GM12878 (cell line): Measurements from ENCODE around the gene YIPF6. TPM values are rescaled to one million over a fixed set of nuclear protein-coding genes. Genes with fewer than 3 reads are reported as not detected.

Experiments used
- CBX5 ChIP-seq: sonication (generic); IDR thresholded peaks from 2 replicates; pipeline ENCODE4 v1.6.1; 2016; ENCODE audit warnings: low read depth, moderate library complexity, mild to moderate bottlenecking, inconsistent platforms
- CHD4 ChIP-seq: fragments of 200-600 bp; sonication (generic); IDR thresholded peaks from 2 replicates; pipeline ENCODE4 v1.6.1; 2016; ENCODE audit warnings: mild to moderate bottlenecking
- HCFC1 ChIP-seq: fragments of 150-350 bp; IDR thresholded peaks from 2 replicates; pipeline ENCODE4 v1.6.1; 2014; ENCODE audit warnings: low read length
- IKZF1 ChIP-seq: fragments of 450-650 bp; conservative IDR thresholded peaks from 2 replicates; pipeline ENCODE4 v1.6.1; 2017; ENCODE audit warnings: antibody characterized with exemption, mild to moderate bottlenecking
- JUNB ChIP-seq: IDR thresholded peaks from 2 replicates; pipeline ENCODE4 v1.6.1; 2016; ENCODE audit warnings: antibody characterized with exemption, mild to moderate bottlenecking
- JUND ChIP-seq: IDR thresholded peaks from 2 replicates; pipeline ENCODE4 v1.6.1; 2012; ENCODE audit warnings: low read depth, mild to moderate bottlenecking, low read length, improper control_type of control experiment, moderate library complexity
- MTA2 ChIP-seq: fragments of 450-650 bp; IDR thresholded peaks from 2 replicates; pipeline ENCODE4 v1.6.1; 2016; ENCODE audit warnings: low read depth, mild to moderate bottlenecking, moderate library complexity
- MXI1 ChIP-seq: fragments of 150-350 bp; IDR thresholded peaks from 2 replicates; pipeline ENCODE4 v1.6.1; 2011; ENCODE audit warnings: low read depth, mild to moderate bottlenecking, inconsistent platforms, low read length, improper control_type of control experiment
- NR2F1 ChIP-seq: fragments of 450-650 bp; conservative IDR thresholded peaks from 2 replicates; pipeline ENCODE4 v1.6.1; 2017; ENCODE audit warnings: mild to moderate bottlenecking
- SIN3A ChIP-seq: IDR thresholded peaks from 2 replicates; pipeline ENCODE4 v1.6.1; 2012; ENCODE audit warnings: low read depth, low read length, improper control_type of control experiment
- SMAD1 ChIP-seq: fragments of 450-650 bp; IDR thresholded peaks from 2 replicates; pipeline ENCODE4 v1.6.1; 2018; ENCODE audit warnings: mild to moderate bottlenecking, low read depth; ENCODE audit not compliant: partially characterized antibody
- SP1 ChIP-seq: IDR thresholded peaks from one replicate; pipeline ENCODE4 v1.6.1; 2011; ENCODE audit warnings: low read depth, low read length
- WRNIP1 ChIP-seq: IDR thresholded peaks from 2 replicates; pipeline ENCODE4 v1.6.1; 2011; ENCODE audit warnings: low read depth, low read length, improper control_type of control experiment, borderline replicate concordance
- YY1 ChIP-seq: IDR thresholded peaks from 2 replicates; pipeline ENCODE4 v1.6.1; 2011; ENCODE audit warnings: low read depth, mild to moderate bottlenecking, low read length
- ZNF207 ChIP-seq: fragments of 450-650 bp; IDR thresholded peaks from 2 replicates; pipeline ENCODE4 v1.6.1; 2014; ENCODE audit warnings: antibody characterized with exemption, mild to moderate bottlenecking, borderline replicate concordance
- polyA plus RNA-seq, 11 experiments: library from polyadenylated mRNA; depleted of rRNA in 4 of 11; unstranded in 6 of 11; stranded (reverse) in 5 of 11; fragments of >200 nt; fragmentation: Nextera tagmentation in 4 of 11; fragmentation: Illumina TruSeq in 1 of 11; extraction: Ambion mirVana in 4 of 11; extraction: Trizol in 1 of 11; gene quantifications; 1 replicate in 1 of 11; 2 replicates in 10 of 11; pipeline versions ENCODE4 v1.2.1 to v1.2.3, GENCODE V29; 2011 to 2016; ENCODE audit warnings: inconsistent platforms in 2 of 11, missing spikeins in 2 of 11, low read depth in 1 of 11
- total RNA-seq, 4 experiments: library from RNA; depleted of rRNA in 3 of 4; stranded (reverse); fragments of >200 nt in 3 of 4; fragmentation: Illumina TruSeq in 1 of 4; extraction: Trizol in 1 of 4; gene quantifications; 2 replicates each; pipeline versions ENCODE4 v1.2.1 to v1.2.3, GENCODE V29; 2013 to 2021
- TF ChIP-seq, protein P1 (sequence below): fragments of 450-650 bp; IDR thresholded peaks from 2 replicates; pipeline ENCODE4 v1.6.1; 2017; ENCODE audit warnings: mild to moderate bottlenecking, low read depth, inconsistent platforms; ENCODE audit not compliant: poor library complexity, severe bottlenecking
- TF ChIP-seq, protein P2 (sequence below): fragments of 450-650 bp; IDR thresholded peaks from 2 replicates; pipeline ENCODE4 v1.6.1; 2014; ENCODE audit warnings: mild to moderate bottlenecking
- TF ChIP-seq, protein P3 (sequence below): fragments of 450-650 bp; IDR thresholded peaks from 2 replicates; pipeline ENCODE4 v1.6.1; 2017; ENCODE audit warnings: antibody characterized with exemption, mild to moderate bottlenecking, moderate library complexity
- TF ChIP-seq, protein P4 (sequence below): IDR thresholded peaks from 2 replicates; pipeline ENCODE4 v1.6.1; 2012; ENCODE audit warnings: low read depth, low read length, improper control_type of control experiment
- TF ChIP-seq, protein P5 (sequence below): fragments of 450-650 bp; IDR thresholded peaks from 2 replicates; pipeline ENCODE4 v1.6.1; 2017; ENCODE audit warnings: mild to moderate bottlenecking
- TF ChIP-seq, protein P6 (sequence below): fragments of 150-350 bp; IDR thresholded peaks from 2 replicates; pipeline ENCODE4 v1.6.1; 2014; ENCODE audit warnings: mild to moderate bottlenecking, low read depth, low read length

The YIPF6 gene
- total and polyA plus RNA-seq, 10 of the 15 experiments (the other 5 are each of a cell fraction or from before 2014, with no cell fraction given), result 5.9 to 23.1 (median 12.2) TPM

DNA sequence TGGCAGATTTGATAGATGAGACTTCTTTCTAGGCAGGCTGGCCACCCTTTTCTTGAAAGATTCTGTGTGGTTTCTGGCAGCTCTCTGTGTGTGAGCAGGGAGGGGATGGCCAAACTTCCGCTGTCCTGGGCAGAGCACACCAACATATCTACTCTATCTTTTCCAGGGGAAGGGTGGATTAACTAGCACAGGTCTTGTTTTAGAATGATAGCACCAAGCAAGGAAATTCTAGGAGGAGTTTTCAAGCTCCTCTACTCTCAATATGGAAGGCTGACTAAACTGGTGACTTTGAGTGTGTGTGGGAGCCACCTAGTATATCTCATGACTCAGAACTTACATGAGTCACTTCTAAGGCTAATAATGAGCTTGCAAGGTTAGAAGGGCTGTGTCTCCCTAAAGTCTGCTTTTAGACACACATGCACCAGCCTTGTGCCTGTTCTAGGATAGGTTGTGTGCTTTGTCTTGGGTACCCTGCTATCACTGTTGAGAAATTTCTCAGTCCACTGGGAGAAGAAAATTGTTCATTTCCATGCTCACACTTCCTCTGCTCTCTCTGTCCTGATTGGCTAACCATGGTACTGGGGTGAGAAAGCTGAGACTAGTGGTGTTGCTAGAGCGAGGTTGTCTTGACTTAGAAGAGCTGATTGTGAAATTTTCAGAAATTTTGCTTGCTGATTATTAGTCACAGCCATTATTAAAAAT lies 72.9 kb downstream of the YIPF6 start (continued):
- TF ChIP-seq, protein P1, sequence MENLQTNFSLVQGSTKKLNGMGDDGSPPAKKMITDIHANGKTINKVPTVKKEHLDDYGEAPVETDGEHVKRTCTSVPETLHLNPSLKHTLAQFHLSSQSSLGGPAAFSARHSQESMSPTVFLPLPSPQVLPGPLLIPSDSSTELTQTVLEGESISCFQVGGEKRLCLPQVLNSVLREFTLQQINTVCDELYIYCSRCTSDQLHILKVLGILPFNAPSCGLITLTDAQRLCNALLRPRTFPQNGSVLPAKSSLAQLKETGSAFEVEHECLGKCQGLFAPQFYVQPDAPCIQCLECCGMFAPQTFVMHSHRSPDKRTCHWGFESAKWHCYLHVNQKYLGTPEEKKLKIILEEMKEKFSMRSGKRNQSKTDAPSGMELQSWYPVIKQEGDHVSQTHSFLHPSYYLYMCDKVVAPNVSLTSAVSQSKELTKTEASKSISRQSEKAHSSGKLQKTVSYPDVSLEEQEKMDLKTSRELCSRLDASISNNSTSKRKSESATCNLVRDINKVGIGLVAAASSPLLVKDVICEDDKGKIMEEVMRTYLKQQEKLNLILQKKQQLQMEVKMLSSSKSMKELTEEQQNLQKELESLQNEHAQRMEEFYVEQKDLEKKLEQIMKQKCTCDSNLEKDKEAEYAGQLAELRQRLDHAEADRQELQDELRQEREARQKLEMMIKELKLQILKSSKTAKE, result no peak
- TF ChIP-seq CHD4 (no peak), MXI1 (no peak), SP1 (no peak), YY1 (no peak), MTA2 (peak; percentile 49; the same call in 1 of the 2 replicates), CBX5 (no peak), WRNIP1 (no peak), ZNF207 (no peak), IKZF1 (peak; percentile 22; the same call in 1 of the 2 replicates), JUNB (peak; percentile 77), NR2F1 (no peak), SIN3A (no peak), SMAD1 (no peak), HCFC1 (no peak), JUND (no peak)
- TF ChIP-seq, protein P2, sequence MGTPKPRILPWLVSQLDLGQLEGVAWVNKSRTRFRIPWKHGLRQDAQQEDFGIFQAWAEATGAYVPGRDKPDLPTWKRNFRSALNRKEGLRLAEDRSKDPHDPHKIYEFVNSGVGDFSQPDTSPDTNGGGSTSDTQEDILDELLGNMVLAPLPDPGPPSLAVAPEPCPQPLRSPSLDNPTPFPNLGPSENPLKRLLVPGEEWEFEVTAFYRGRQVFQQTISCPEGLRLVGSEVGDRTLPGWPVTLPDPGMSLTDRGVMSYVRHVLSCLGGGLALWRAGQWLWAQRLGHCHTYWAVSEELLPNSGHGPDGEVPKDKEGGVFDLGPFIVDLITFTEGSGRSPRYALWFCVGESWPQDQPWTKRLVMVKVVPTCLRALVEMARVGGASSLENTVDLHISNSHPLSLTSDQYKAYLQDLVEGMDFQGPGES, result no peak
- TF ChIP-seq, protein P3, sequence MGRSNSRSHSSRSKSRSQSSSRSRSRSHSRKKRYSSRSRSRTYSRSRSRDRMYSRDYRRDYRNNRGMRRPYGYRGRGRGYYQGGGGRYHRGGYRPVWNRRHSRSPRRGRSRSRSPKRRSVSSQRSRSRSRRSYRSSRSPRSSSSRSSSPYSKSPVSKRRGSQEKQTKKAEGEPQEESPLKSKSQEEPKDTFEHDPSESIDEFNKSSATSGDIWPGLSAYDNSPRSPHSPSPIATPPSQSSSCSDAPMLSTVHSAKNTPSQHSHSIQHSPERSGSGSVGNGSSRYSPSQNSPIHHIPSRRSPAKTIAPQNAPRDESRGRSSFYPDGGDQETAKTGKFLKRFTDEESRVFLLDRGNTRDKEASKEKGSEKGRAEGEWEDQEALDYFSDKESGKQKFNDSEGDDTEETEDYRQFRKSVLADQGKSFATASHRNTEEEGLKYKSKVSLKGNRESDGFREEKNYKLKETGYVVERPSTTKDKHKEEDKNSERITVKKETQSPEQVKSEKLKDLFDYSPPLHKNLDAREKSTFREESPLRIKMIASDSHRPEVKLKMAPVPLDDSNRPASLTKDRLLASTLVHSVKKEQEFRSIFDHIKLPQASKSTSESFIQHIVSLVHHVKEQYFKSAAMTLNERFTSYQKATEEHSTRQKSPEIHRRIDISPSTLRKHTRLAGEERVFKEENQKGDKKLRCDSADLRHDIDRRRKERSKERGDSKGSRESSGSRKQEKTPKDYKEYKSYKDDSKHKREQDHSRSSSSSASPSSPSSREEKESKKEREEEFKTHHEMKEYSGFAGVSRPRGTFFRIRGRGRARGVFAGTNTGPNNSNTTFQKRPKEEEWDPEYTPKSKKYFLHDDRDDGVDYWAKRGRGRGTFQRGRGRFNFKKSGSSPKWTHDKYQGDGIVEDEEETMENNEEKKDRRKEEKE, result no peak
- TF ChIP-seq, protein P4, sequence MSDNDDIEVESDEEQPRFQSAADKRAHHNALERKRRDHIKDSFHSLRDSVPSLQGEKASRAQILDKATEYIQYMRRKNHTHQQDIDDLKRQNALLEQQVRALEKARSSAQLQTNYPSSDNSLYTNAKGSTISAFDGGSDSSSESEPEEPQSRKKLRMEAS, result no peak
- TF ChIP-seq, protein P5, sequence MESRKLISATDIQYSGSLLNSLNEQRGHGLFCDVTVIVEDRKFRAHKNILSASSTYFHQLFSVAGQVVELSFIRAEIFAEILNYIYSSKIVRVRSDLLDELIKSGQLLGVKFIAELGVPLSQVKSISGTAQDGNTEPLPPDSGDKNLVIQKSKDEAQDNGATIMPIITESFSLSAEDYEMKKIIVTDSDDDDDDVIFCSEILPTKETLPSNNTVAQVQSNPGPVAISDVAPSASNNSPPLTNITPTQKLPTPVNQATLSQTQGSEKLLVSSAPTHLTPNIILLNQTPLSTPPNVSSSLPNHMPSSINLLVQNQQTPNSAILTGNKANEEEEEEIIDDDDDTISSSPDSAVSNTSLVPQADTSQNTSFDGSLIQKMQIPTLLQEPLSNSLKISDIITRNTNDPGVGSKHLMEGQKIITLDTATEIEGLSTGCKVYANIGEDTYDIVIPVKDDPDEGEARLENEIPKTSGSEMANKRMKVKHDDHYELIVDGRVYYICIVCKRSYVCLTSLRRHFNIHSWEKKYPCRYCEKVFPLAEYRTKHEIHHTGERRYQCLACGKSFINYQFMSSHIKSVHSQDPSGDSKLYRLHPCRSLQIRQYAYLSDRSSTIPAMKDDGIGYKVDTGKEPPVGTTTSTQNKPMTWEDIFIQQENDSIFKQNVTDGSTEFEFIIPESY, result no peak
- TF ChIP-seq, protein P6, sequence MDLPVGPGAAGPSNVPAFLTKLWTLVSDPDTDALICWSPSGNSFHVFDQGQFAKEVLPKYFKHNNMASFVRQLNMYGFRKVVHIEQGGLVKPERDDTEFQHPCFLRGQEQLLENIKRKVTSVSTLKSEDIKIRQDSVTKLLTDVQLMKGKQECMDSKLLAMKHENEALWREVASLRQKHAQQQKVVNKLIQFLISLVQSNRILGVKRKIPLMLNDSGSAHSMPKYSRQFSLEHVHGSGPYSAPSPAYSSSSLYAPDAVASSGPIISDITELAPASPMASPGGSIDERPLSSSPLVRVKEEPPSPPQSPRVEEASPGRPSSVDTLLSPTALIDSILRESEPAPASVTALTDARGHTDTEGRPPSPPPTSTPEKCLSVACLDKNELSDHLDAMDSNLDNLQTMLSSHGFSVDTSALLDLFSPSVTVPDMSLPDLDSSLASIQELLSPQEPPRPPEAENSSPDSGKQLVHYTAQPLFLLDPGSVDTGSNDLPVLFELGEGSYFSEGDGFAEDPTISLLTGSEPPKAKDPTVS, result no peak
